ACC112 (cell line): ENCODE data around the gene NOD2.

Experiments
- H2AFZ ChIP-seq: fragments of 200-600 bp; sonication (generic); one replicate; pipeline ENCODE4 v1.6.0; 2017; ENCODE audit warnings: antibody characterized with exemption, low read length; ENCODE audit not compliant: unreplicated experiment
- H3K27ac ChIP-seq: fragments of 200-600 bp; sonication (generic); 2 replicates; pipeline ENCODE4 v1.5.1; 2014; ENCODE audit warnings: low read depth, mild to moderate bottlenecking, antibody characterized with exemption, low read length, moderate library complexity
- H3K27me3 ChIP-seq: fragments of 200-600 bp; sonication (generic); 2 replicates; pipeline ENCODE4 v1.6.1; 2014; ENCODE audit warnings: mild to moderate bottlenecking, antibody characterized with exemption, low read length, moderate library complexity, mixed read lengths; ENCODE audit not compliant: insufficient read depth
- H3K36me3 ChIP-seq: fragments of 200-600 bp; sonication (generic); 2 replicates; pipeline ENCODE4 v1.6.1; 2016; ENCODE audit warnings: mild to moderate bottlenecking, antibody characterized with exemption, low read length, moderate library complexity, mixed read lengths; ENCODE audit not compliant: insufficient read depth
- H3K4me1 ChIP-seq: fragments of 200-600 bp; sonication (generic); one replicate; pipeline ENCODE4 v1.6.1; 2016; ENCODE audit warnings: low read length, mixed read lengths; ENCODE audit not compliant: insufficient read depth, unreplicated experiment, control insufficient read depth
- H3K4me3 ChIP-seq: fragments of 200-600 bp; sonication (generic); 2 replicates; pipeline ENCODE4 v1.5.1; 2014; ENCODE audit warnings: mild to moderate bottlenecking, low read depth, low read length
- H3K79me2 ChIP-seq: fragments of 200-600 bp; sonication (generic); one replicate; pipeline ENCODE4 v1.6.0; 2016; ENCODE audit warnings: low read length; ENCODE audit not compliant: control insufficient read depth, unreplicated experiment, insufficient read depth

Gene NOD2

DNA sequence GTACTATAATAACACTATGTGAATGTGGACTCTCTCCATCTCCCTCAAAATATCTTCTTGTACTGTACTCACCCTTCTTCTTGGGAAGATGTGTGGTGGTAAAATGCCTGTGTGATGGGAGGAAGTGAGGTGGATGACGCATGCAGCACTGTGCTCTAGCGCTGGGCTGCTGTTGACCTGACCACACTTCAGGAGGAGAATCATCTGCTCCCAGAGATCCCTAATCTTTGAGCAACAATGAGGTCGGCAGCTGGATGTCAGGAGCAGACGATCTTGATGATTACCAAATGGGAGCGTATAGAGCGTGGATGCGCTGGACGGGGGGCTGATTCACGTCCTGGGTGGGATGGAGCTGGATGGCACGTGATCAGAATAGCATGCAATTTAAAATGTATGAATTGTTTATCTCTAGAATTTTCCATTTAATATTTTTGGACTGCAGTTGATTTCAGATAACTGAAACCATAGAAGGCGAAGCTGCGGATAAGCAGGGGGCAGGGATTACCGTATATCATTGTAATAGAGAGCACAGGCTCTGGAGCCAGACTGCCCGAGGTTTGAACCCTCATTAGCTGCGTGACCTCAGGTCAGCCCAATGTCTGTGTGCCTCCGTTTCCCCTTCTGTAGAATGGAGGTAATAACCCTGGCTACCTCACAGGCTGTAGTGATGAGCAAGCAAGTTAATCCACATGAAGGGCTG, 24.8 kb downstream of the NOD2 start:
- H3K36me3 ChIP-seq = no peaks in the 10 kb centered on the region

DNA sequence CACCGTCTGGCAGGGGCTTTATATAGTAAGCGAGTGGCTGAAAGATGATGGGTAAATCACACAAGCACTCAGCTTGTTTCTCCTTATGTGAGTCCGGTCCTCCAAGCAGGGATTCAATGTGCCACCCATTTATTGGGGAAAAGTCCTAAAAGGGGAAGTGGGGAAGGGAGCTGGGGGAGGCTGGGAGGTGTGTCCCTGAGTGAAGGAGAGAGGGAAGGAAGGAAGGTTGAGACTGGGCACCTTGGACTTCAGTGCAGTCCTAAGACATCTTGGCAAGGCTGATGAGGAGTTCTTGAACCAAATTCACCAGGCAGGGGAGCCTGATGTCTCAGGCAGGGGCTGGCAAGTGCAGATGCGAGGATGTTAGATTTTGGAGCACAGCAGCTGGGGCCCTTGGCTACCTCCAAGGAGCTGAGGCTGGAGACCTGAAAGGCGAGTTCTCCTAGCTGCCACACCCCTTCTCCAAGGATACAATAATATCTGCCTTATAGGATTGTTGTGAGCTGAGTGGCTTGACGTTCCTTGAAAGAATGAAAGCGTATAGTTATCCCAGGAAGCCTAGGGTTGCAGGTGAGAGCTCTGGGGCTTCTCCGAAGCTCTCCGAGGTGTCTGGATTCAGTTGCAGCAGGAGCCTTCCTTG, 25.5 kb downstream of the NOD2 start:
- no peak overlapping the region for H3K27ac ChIP-seq
- no peaks in the 10 kb centered on the region for H3K36me3 ChIP-seq
- peaks cover 7% of the 10 kb centered on the region; the same call in 1 of the 2 replicates for H3K27me3 ChIP-seq
- no peak overlapping the region for H2AFZ ChIP-seq
- no peaks in the 10 kb centered on the region for H3K79me2 ChIP-seq
- 0 out of 2 replicates have a peak overlapping the region, but pooled peaks have one; percentile 49 for H3K4me3 ChIP-seq
- no peaks in the 10 kb centered on the region for H3K4me1 ChIP-seq

More for the DNA sequence above, 24.8 kb downstream of the NOD2 start:
- no peak overlapping the region for H3K27ac ChIP-seq
- H3K4me1 ChIP-seq = no peaks in the 10 kb centered on the region
- H2AFZ ChIP-seq = no peak overlapping the region
- 0 out of 2 replicates have a peak, but pooled peaks cover 3% of the 10 kb centered on the region for H3K27me3 ChIP-seq
- H3K79me2 ChIP-seq = no peaks in the 10 kb centered on the region
- H3K4me3 ChIP-seq = peak overlapping the region; percentile 49; the same call in 1 of the 2 replicates

DNA sequence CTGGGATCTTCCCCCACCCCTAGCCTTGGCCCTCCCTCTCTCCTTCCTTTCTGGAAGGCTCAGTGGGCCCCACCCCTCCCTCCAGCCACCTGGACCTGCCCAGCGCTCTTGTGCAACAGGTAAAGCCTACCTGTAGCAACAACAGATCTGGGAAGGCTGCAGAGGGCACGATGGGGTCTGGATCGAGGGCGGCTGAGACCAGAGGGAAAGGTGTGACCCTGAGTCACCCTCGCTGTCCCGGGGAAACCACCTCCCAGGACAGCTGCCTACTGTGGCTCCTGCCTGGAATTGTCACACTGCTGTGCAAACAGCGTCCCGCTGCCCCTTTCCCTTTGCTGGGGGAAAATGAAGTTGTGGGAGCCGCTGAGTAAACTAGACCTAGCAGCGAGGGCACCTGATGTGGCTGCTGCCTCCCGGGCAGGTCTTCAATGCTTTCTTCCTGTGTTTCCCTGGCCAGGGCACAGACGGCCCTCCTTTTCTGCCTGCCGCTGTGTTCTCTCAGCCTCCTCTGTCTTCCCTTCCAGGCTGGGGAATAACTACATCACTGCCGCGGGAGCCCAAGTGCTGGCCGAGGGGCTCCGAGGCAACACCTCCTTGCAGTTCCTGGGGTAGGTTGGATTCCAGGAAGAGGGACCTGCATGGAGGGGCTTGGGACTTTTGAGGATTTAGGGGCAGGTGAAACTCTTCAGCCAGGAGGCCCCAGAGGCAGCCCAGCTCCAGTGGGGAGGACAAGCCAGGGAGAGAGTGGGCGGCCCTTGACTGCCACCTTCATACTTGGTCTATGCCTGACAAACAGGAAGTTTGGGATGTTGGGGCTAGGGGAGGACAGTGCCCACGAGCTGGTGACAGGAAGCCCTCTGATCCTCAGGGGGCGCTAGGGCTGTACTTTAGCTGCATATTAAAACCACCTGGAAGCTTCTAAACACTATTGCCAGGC, 26.3 kb downstream of the NOD2 start:
- H3K27ac ChIP-seq = no peak overlapping the region
- H3K27me3 ChIP-seq = peaks cover 14% of the 10 kb centered on the region
- no peaks in the 10 kb centered on the region for H3K4me1 ChIP-seq
- H2AFZ ChIP-seq = no peak overlapping the region
- no peaks in the 10 kb centered on the region for H3K36me3 ChIP-seq
- no peaks in the 10 kb centered on the region for H3K79me2 ChIP-seq
- no peak overlapping the region for H3K4me3 ChIP-seq

DNA sequence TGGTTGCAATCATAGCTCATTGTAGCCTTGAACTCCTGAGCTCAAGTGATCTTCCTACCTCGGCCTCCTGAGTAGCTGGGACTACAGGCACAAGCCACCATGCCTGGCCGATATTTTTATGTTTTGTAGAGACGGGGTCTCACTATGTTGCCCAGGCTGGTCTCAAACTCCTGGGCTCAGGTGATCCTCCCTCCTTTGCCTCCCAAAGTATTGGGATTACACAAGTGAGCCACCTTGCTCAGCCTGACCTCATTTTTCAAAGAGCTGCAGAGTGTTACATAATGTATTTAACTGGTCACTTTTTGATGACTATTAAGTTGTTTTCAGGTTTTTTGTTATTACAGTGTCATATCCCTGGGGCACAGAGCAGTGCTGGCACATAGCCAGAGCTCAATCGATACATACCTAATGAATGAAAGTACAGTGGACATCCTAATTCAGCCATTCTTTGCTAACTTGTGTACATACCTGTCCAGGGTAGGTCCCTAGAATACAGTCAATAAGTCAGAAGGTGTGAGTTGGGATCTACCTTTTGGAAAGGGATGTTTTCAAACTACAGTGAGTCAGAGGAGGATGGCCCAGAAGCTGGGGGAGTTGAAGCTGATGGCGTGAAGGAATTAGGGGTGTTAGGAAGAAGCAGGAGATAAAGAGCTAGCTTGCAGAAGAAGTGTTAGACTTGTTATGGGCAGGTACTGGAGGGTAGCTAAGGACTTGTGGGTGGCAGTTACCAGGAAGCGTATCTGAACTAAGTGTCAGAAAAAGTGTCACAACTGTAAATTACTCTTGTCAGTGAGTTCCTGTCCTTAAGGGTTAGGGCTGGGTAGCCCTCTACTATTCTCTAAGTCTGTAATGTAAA, 28.4 kb downstream of the NOD2 start:
- H3K4me1 ChIP-seq = no peaks in the 10 kb centered on the region
- no peaks in the 10 kb centered on the region for H3K79me2 ChIP-seq
- H3K27me3 ChIP-seq = peaks cover 22% of the 10 kb centered on the region
- H3K36me3 ChIP-seq = no peaks in the 10 kb centered on the region
- no peak overlapping the region for H2AFZ ChIP-seq
- no peak overlapping the region for H3K4me3 ChIP-seq
- no peak overlapping the region for H3K27ac ChIP-seq

DNA sequence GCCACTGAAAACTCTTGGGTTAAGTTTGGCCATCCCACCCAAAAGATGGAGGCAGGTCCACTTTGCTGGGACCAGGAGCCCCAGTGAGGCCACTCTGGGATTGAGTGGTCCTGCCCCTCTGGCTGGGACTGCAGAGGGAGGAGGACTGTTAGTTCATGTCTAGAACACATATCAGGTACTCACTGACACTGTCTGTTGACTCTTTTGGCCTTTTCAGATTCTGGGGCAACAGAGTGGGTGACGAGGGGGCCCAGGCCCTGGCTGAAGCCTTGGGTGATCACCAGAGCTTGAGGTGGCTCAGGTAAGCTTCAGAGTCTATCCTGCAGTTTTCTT, 29.0 kb downstream of the NOD2 start:
- H3K4me1 ChIP-seq = no peaks in the 10 kb centered on the region
- no peak overlapping the region for H3K27ac ChIP-seq
- no peak overlapping the region for H3K4me3 ChIP-seq
- H3K27me3 ChIP-seq = peaks cover 26% of the 10 kb centered on the region
- H2AFZ ChIP-seq = no peak overlapping the region
- H3K36me3 ChIP-seq = no peaks in the 10 kb centered on the region
- H3K79me2 ChIP-seq = no peaks in the 10 kb centered on the region

DNA sequence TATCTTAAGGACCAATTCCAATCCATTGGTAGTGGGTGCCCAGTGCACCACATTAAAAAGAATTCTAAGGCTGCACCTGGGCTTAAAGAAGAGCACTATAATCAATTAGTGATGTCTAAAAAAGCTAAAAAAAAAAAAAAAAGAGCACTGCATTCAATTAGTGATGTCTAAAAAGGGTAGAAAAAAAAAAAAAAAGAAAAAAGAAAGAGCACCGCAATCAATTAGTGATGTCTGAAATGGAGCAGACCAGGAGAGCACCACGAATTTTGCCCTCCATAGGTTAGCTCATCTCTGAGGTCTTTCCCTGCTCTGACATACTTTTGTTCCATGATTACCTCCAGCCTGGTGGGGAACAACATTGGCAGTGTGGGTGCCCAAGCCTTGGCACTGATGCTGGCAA, 29.6 kb downstream of the NOD2 start:
- Histone ChIP-seq H3K4me1 (no peaks in the 10 kb centered on the region), H3K4me3 (no peak overlapping the region), H3K79me2 (no peaks in the 10 kb centered on the region), H2AFZ (no peak overlapping the region), H3K27ac (no peak overlapping the region), H3K36me3 (no peaks in the 10 kb centered on the region), H3K27me3 (peaks cover 28% of the 10 kb centered on the region)

DNA sequence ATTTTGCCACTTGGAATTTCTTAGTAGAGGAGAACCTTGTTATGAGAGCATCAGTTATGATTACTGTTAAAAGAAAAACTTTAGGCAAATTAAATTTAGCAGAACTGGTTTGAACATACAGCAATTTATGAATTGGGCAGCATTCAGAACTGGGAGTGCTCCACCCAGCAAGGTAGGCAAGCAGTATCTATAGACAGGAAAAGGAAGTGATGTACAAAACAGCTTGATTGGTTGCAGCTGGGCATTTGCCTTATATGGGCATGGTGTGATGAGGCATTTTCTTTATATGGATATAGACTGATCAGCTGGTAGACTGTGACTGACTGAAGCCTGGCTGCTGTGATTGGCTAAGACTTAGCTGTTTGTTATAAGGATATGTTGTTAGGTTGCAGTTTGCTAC, 30.9 kb downstream of the NOD2 start:
- Histone ChIP-seq H2AFZ (no peak overlapping the region), H3K4me3 (no peak overlapping the region), H3K79me2 (no peaks in the 10 kb centered on the region), H3K4me1 (no peaks in the 10 kb centered on the region), H3K27me3 (peaks cover 31% of the 10 kb centered on the region), H3K36me3 (no peaks in the 10 kb centered on the region), H3K27ac (no peak overlapping the region)

DNA sequence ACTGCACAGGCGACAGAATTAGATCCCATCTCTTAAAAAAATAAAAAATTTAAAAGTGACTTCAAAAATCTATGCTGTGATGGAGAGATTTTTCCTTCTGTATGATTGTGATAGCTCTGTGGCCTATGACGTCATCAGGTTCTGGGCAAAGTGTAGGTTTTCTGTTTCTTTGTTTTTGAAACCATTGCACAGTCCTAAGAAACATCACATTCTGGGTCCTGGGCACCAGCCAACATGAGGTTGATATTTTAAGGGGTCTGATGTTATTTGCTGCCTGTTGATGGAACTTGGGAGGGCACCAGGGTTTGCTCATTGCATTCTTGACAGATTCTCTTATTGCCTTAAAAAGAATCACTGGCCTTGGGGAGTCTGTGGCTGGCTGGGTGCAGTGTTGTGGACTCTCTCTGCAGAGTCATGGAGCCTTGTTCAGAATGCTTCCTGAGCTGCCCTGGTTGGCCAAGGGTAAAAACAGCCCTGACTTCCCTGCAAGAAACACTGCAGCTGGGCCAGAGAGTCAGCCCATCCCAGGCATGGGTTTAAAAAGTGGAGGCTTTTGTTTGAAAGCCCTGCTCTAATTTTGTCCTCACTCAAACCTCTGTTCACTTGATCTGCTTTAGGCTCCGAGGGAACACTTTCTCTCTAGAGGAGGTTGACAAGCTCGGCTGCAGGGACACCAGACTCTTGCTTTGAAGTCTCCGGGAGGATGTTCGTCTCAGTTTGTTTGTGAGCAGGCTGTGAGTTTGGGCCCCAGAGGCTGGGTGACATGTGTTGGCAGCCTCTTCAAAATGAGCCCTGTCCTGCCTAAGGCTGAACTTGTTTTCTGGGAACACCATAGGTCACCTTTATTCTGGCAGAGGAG, 38.0 kb downstream of the NOD2 start:
- H3K79me2 ChIP-seq = no peaks in the 10 kb centered on the region
- no peak overlapping the region for H3K4me3 ChIP-seq
- H3K27me3 ChIP-seq = peaks cover 17% of the 10 kb centered on the region; the same call in 1 of the 2 replicates
- H3K36me3 ChIP-seq = no peaks in the 10 kb centered on the region
- no peak overlapping the region for H2AFZ ChIP-seq
- H3K4me1 ChIP-seq = no peaks in the 10 kb centered on the region
- H3K27ac ChIP-seq = no peak overlapping the region

DNA sequence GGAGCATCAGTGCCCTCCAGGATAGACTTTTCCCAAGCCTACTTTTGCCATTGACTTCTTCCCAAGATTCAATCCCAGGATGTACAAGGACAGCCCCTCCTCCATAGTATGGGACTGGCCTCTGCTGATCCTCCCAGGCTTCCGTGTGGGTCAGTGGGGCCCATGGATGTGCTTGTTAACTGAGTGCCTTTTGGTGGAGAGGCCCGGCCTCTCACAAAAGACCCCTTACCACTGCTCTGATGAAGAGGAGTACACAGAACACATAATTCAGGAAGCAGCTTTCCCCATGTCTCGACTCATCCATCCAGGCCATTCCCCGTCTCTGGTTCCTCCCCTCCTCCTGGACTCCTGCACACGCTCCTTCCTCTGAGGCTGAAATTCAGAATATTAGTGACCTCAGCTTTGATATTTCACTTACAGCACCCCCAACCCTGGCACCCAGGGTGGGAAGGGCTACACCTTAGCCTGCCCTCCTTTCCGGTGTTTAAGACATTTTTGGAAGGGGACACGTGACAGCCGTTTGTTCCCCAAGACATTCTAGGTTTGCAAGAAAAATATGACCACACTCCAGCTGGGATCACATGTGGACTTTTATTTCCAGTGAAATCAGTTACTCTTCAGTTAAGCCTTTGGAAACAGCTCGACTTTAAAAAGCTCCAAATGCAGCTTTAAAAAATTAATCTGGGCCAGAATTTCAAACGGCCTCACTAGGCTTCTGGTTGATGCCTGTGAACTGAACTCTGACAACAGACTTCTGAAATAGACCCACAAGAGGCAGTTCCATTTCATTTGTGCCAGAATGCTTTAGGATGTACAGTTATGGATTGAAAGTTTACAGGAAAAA, 38.8 kb downstream of the NOD2 start:
- Histone ChIP-seq H3K36me3 (no peaks in the 10 kb centered on the region), H3K27me3 (peaks cover 15% of the 10 kb centered on the region; the same call in 1 of the 2 replicates), H2AFZ (no peak overlapping the region), H3K27ac (no peak overlapping the region), H3K4me1 (no peaks in the 10 kb centered on the region), H3K4me3 (no peak overlapping the region), H3K79me2 (no peaks in the 10 kb centered on the region)
